Hepatocyte (in vitro differentiated cells): ENCODE results near the gene TBC1D2.

Experiments used
- EZH2 ChIP-seq: fragments of 200-600 bp; sonication (generic); IDR thresholded peaks from 2 replicates; pipeline ENCODE4 v1.6.1; 2016; ENCODE audit warnings: antibody characterized with exemption, mild to moderate bottlenecking, borderline replicate concordance
- TF ChIP-seq, protein P1 (sequence below): fragments of 200-600 bp; sonication (generic); IDR thresholded peaks from 2 replicates; pipeline ENCODE4 v1.5.1; 2016; ENCODE audit warnings: antibody characterized with exemption, mild to moderate bottlenecking; ENCODE audit not compliant: poor library complexity

GRCh38 chr9:98236901-98237487 lies 18.5 kb downstream of the TBC1D2 start:
- TF ChIP-seq, protein P1, sequence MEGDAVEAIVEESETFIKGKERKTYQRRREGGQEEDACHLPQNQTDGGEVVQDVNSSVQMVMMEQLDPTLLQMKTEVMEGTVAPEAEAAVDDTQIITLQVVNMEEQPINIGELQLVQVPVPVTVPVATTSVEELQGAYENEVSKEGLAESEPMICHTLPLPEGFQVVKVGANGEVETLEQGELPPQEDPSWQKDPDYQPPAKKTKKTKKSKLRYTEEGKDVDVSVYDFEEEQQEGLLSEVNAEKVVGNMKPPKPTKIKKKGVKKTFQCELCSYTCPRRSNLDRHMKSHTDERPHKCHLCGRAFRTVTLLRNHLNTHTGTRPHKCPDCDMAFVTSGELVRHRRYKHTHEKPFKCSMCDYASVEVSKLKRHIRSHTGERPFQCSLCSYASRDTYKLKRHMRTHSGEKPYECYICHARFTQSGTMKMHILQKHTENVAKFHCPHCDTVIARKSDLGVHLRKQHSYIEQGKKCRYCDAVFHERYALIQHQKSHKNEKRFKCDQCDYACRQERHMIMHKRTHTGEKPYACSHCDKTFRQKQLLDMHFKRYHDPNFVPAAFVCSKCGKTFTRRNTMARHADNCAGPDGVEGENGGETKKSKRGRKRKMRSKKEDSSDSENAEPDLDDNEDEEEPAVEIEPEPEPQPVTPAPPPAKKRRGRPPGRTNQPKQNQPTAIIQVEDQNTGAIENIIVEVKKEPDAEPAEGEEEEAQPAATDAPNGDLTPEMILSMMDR, result no peak
- no peak for TF ChIP-seq EZH2
